HG03521 (cell line): ENCODE measurements around the gene ZNF814.
A peak's percentile ranks its signal among the peaks of the same experiment; 100 is the strongest.
"Not testable (repeated sequence)": the region's sequence is repeated elsewhere in the genome, so short reads cannot be mapped to it uniquely, and the experiment has no call there.

ENCODE experiments used
- ATAC-seq: cut with Tn5 transposase; IDR thresholded peaks from one replicate; pipeline ENCODE4 v1.9.1; 2021; ENCODE audit warnings: mild to moderate bottlenecking, moderate library complexity; ENCODE audit not compliant: unreplicated experiment

ZNF814 gene

GRCh38 chr19:57819475-57820148 lies 69.2 kb downstream of the ZNF814 start:
- peak; percentile 84 for ATAC-seq

GRCh38 chr19:57818378-57818777 lies 70.5 kb downstream of the ZNF814 start:
- no peak for ATAC-seq

- ATAC-seq, result no peak
Observed at GRCh38 chr19:57817976-57818375, 70.9 kb downstream of the ZNF814 start.

- no peak for ATAC-seq
Observed at GRCh38 chr19:57816652-57817051, 72.2 kb downstream of the ZNF814 start.

GRCh38 chr19:57815247-57816075 lies 73.4 kb downstream of the ZNF814 start:
- ATAC-seq, result no peak

- ATAC-seq, result peak; percentile 73
Observed at GRCh38 chr19:57814505-57815246, 74.2 kb downstream of the ZNF814 start, which contains the start of gene ZNF552. TSS of gene ZNF552 (minus strand) at chr19:57814913. CDS start at chr19:57814743, 170 bp downstream.

- ATAC-seq, result no peak
Observed at GRCh38 chr19:57813919-57814504, 74.8 kb downstream of the ZNF814 start.

- ATAC-seq, result not testable (repeated sequence)
Observed at GRCh38 chr19:57812975-57813820, 75.6 kb downstream of the ZNF814 start.

- no peak for ATAC-seq
Observed at GRCh38 chr19:57812226-57812625, 76.6 kb downstream of the ZNF814 start.

- not testable (repeated sequence) for ATAC-seq
Observed at GRCh38 chr19:57810410-57811295, 78.2 kb downstream of the ZNF814 start.

- no peak for ATAC-seq
Observed at GRCh38 chr19:57807541-57807940, 81.3 kb downstream of the ZNF814 start.

GRCh38 chr19:57803594-57804325 lies 85.1 kb downstream of the ZNF814 start:
- ATAC-seq, result no peak

- ATAC-seq, result no peak
Observed at GRCh38 chr19:57803265-57803593, 85.6 kb downstream of the ZNF814 start.

- no peak for ATAC-seq
Observed at GRCh38 chr19:57802269-57802668, 86.6 kb downstream of the ZNF814 start.

- no peak for ATAC-seq
Observed at GRCh38 chr19:57800696-57801095, 88.1 kb downstream of the ZNF814 start.
